ACC112 (cell line): ENCODE data around the gene BRAT1.

Source experiments
- H2AFZ ChIP-seq: fragments of 200-600 bp; sonication (generic); one replicate; pipeline ENCODE4 v1.6.0; 2017; ENCODE audit warnings: antibody characterized with exemption, low read length; ENCODE audit not compliant: unreplicated experiment
- H3K27ac ChIP-seq: fragments of 200-600 bp; sonication (generic); 2 replicates; pipeline ENCODE4 v1.5.1; 2014; ENCODE audit warnings: low read depth, mild to moderate bottlenecking, antibody characterized with exemption, low read length, moderate library complexity
- H3K27me3 ChIP-seq: fragments of 200-600 bp; sonication (generic); 2 replicates; pipeline ENCODE4 v1.6.1; 2014; ENCODE audit warnings: mild to moderate bottlenecking, antibody characterized with exemption, low read length, moderate library complexity, mixed read lengths; ENCODE audit not compliant: insufficient read depth
- H3K36me3 ChIP-seq: fragments of 200-600 bp; sonication (generic); 2 replicates; pipeline ENCODE4 v1.6.1; 2016; ENCODE audit warnings: mild to moderate bottlenecking, antibody characterized with exemption, low read length, moderate library complexity, mixed read lengths; ENCODE audit not compliant: insufficient read depth
- H3K4me1 ChIP-seq: fragments of 200-600 bp; sonication (generic); one replicate; pipeline ENCODE4 v1.6.1; 2016; ENCODE audit warnings: low read length, mixed read lengths; ENCODE audit not compliant: insufficient read depth, unreplicated experiment, control insufficient read depth
- H3K4me3 ChIP-seq: fragments of 200-600 bp; sonication (generic); 2 replicates; pipeline ENCODE4 v1.5.1; 2014; ENCODE audit warnings: mild to moderate bottlenecking, low read depth, low read length
- H3K79me2 ChIP-seq: fragments of 200-600 bp; sonication (generic); one replicate; pipeline ENCODE4 v1.6.0; 2016; ENCODE audit warnings: low read length; ENCODE audit not compliant: control insufficient read depth, unreplicated experiment, insufficient read depth

The BRAT1 gene

DNA sequence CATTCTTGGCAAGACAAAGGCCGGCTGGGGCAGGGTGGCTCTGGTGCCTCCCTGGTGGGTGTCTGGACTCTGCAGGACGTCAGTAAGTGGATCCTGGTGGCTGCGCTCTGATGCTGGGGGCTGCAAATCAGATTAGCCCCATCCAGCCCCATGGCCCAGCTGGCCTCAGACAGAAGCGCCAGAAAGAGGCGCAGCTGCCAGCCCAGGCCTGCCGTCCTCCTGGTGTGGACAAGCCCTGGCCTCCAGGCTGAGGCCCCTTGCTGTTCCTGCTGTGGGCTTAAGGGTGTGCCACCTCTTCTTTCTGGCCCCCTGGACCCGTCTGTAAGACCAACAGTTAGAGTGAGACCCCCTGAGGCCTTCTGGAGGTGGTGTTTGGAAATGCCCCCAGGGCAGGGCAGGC lies 41.6 kb downstream of the BRAT1 start:
- H3K27ac ChIP-seq: no peak overlapping the region
- no peak overlapping the region for H2AFZ ChIP-seq
- no peaks in the 10 kb centered on the region for H3K27me3 ChIP-seq
- no peak overlapping the region for H3K4me3 ChIP-seq
- H3K36me3 ChIP-seq: no peaks in the 10 kb centered on the region
- H3K79me2 ChIP-seq: no peaks in the 10 kb centered on the region
- H3K4me1 ChIP-seq: peaks cover 28% of the 10 kb centered on the region

DNA sequence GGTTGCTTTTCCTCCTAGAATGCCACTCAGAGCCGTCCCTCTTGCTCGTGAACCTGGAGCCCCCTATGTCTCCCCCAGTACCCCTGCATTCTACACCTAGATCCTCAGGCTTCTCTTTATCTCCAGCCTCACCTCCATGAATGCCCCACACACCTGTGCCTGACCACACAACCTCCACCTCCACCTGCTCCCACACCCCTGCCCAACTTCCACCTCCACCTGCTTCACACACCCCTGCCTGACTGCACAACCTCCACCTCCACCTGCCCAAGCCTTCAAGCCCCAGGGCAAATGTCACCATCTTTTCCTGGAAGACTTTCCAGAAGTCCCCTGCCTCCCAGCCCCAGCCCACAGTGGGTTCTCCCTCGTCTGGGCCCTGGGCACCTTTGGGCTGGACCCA lies 42.6 kb downstream of the BRAT1 start:
- Histone ChIP-seq H2AFZ (no peak overlapping the region), H3K4me3 (no peak overlapping the region), H3K79me2 (no peaks in the 10 kb centered on the region), H3K36me3 (no peaks in the 10 kb centered on the region), H3K27me3 (no peaks in the 10 kb centered on the region), H3K27ac (no peak overlapping the region), H3K4me1 (peaks cover 18% of the 10 kb centered on the region)

DNA sequence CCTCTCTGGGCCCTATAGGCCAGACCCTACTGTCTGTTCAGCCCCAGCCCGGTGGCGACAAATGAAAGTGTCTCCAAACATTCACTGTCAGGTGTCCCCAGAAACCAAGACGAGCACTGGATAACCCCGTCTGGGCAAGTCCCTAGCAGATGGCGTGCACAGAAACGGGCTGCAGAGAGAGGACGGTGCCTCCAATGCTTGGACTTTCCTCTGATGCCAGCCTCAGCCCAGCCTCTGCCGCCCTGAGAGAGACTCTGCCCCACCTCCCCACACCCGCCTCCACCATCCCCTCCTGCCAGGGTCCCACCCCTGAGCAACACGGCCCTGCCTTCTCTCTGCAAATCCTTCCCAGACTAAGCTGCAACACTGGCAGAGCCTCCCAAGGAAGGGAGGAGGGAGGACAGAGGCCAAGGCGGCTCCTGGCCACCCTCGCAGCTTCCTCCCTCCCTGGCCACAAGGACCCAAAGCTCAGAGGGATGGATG lies 43.1 kb downstream of the BRAT1 start:
- Histone ChIP-seq H3K79me2 (no peaks in the 10 kb centered on the region), H3K4me1 (peaks cover 13% of the 10 kb centered on the region), H2AFZ (no peak overlapping the region), H3K36me3 (no peaks in the 10 kb centered on the region), H3K27me3 (no peaks in the 10 kb centered on the region), H3K27ac (no peak overlapping the region), H3K4me3 (no peak overlapping the region)

DNA sequence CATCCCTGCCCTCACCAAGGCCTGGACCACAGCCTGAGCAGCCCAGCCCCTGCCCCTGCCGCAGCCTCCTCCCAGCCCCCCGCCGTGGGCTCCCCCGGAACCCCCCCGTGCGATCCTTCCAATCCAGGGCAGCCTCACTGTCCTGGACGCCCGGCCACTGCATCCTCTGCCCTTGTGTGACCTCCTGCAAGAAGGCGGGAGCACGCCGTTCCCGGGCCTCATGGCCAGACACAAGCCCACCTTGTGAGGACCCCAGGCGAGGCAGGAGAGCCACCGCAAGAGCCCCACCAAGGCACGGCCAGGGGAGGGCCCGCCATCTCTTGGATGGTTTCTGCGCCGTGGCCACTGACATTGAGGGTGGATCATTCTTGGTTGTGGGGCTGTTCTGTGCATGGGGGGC lies 43.6 kb downstream of the BRAT1 start:
- H3K36me3 ChIP-seq: no peaks in the 10 kb centered on the region
- H3K4me3 ChIP-seq: no peak overlapping the region
- no peak overlapping the region for H3K27ac ChIP-seq
- H2AFZ ChIP-seq: no peak overlapping the region
- H3K4me1 ChIP-seq: peaks cover 9% of the 10 kb centered on the region
- no peaks in the 10 kb centered on the region for H3K27me3 ChIP-seq
- no peaks in the 10 kb centered on the region for H3K79me2 ChIP-seq

DNA sequence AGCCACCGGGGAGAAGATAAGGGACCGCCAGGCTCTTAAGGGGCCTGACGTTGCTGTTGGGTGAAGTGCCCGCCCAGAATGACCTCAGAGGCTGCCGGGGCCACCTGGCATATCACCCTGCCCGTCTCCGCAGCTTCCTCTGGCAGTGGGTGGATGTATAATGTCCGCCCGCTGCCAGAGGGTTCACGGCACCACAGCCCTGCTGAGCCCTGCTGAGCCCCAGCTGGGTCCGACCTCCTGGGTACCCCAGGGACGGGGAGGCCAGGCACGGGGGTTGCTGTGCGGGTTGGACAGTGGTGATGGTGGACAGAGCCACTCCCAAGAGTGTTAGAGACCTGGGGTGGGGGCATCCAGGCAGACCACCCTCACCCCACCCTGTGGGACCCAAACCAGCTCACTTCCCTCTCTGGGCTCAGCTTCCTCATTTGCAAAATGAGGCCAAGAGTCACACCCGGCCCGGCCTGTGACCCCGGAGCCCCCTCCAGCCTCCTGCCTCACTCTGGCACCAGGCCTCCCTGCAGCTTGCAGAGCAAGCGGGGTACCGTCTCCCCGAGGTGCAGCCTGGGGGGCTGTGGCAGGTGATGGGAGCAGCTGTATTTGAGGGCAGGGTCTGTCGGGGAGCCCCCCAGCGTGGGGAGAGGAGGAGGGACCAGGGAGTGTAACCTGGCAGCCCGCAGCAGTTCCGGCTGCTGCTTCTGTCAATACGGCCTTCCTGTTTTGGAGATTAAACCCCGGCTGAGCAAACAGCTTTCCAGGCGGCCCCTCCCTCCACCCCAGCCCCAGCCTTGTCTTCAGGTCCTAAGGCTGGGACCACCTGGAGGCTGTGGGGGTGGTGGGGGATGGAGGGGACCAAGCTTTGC lies 44.2 kb downstream of the BRAT1 start:
- Histone ChIP-seq H3K79me2 (no peaks in the 10 kb centered on the region), H3K4me1 (peaks cover 3% of the 10 kb centered on the region), H3K27me3 (no peaks in the 10 kb centered on the region), H2AFZ (no peak overlapping the region), H3K27ac (no peak overlapping the region), H3K4me3 (no peak overlapping the region), H3K36me3 (no peaks in the 10 kb centered on the region)

DNA sequence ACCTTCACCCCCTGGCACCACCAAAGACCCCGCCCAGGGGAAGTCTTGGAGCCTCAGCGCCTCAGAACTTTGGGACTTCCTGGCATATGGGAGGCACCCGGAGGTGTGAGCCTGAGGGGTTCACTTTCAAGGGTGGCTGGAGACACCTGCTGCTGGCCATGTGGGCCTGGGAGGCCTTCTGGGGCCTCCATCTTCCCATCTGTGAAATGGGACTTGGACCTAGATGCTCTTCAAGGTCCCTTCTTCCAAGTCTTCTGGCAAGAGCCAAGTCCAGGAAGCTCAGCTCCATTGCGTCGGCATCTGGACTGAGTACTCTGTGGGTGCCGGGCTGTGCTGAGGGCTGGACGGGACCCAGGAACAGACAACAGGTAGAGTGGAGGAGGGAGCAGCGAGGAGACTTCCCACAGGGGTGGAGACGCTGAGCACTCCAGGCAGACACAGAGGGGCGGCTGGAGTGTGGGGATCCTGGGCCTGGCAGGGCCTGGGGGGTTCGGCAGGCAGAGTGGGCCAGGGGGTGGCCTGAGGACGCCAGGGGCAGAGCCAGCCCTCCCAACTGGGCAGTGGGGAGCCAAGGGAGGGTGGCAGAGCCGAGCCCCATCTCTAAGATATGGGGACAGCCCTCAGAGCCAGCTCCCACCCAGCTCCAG lies 45.1 kb downstream of the BRAT1 start:
- no peaks in the 10 kb centered on the region for H3K4me1 ChIP-seq
- H3K27me3 ChIP-seq: no peaks in the 10 kb centered on the region
- H3K36me3 ChIP-seq: no peaks in the 10 kb centered on the region
- no peak overlapping the region for H3K27ac ChIP-seq
- H2AFZ ChIP-seq: no peak overlapping the region
- H3K4me3 ChIP-seq: no peak overlapping the region
- H3K79me2 ChIP-seq: no peaks in the 10 kb centered on the region

DNA sequence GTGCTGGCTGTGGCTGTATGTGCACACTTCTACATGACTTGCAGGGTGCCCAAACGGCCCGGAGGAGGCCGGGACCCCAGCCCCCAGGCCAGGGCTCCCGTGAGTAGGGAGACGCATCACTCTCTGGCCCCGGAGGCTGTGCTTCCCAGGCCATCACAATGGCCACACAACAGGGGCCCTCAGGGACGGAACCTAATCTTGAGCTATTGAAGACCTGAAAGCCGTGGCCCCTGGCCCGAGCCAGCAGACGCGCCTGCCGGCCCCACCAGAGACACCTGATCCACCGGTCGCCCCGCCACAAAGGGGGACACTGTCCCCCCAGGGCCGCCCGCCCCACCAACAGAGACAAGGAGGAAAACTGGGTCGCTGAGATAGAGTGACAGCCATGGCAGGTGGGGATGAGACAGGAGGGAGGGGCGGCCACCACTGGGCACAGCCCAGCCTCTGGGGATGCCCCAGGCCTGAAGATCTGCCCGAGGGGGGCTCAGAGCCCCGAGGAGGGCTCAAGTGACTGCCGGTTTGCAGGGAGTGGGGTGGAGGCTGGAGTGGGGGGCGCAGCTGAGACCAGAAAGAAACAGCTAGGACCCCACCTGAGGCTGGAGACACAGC lies 45.9 kb downstream of the BRAT1 start:
- H2AFZ ChIP-seq: no peak overlapping the region
- no peaks in the 10 kb centered on the region for H3K4me1 ChIP-seq
- H3K27ac ChIP-seq: no peak overlapping the region
- no peaks in the 10 kb centered on the region for H3K79me2 ChIP-seq
- no peaks in the 10 kb centered on the region for H3K36me3 ChIP-seq
- no peak overlapping the region for H3K4me3 ChIP-seq
- H3K27me3 ChIP-seq: no peaks in the 10 kb centered on the region

DNA sequence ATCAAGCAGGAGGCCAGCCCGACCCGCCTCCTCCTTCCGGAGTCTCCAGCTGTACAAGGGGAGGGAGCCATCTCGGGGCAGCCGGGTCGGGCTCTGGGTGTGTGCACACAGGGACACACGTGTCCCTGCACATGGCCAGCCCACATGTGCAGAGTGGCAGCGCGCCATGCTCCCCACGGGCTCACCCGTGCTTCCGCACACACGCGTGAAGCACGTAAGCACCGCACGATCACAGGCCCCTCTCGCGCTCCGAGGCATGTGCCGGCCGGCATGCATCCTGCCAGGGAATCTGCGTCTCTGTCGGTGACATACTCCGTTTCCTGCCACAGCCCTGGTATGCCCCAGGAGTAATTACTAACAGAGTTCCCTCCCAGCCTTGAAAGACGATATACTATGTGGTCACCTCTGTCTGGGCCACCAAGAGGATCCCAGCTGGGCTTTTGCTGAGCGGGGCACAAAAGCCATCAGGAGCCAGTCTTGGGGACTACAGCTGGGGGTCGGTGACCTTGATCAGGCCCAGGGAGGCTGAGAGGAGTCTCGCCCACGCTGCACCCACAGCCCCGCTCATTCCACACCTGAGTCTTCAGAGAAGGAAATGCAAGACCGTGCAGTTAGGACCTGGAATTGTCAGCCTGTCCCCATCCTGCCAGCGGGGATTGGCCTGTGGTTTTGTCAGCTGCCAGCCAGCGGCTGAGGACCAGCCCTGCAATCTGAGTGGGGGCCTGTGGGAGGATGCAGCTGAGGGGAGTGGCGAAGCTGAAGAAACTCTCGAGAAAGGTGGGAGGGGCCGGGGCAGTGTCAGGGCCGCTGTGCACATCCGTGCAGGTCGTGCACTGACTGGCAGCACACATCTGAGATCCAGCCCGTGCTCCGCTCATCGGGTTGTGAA lies 46.8 kb downstream of the BRAT1 start:
- no peaks in the 10 kb centered on the region for H3K27me3 ChIP-seq
- H3K27ac ChIP-seq: no peak overlapping the region
- H2AFZ ChIP-seq: no peak overlapping the region
- H3K4me3 ChIP-seq: no peak overlapping the region
- H3K36me3 ChIP-seq: no peaks in the 10 kb centered on the region
- H3K4me1 ChIP-seq: no peaks in the 10 kb centered on the region
- no peaks in the 10 kb centered on the region for H3K79me2 ChIP-seq

DNA sequence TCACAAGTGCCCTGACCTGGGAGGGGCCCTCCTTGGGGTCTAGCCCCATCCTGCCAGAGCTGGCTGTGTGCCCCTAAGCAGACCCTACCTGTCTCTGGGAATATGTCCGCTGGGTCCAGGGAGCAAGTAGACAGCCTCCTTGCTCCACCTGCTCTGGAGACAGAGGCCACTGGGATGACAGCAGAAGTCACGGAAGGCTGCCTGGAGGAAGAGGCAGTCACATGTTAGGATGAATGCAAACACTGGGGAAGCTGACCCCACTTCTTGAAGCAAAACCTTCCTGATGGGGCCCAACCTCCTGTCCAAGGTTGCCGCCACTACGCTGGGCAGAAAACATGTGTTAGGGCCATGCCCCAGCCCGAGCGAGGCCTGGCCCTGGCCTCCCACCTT lies 47.4 kb downstream of the BRAT1 start:
- H2AFZ ChIP-seq: no peak overlapping the region
- H3K36me3 ChIP-seq: no peaks in the 10 kb centered on the region
- no peaks in the 10 kb centered on the region for H3K27me3 ChIP-seq
- peaks cover 6% of the 10 kb centered on the region for H3K4me1 ChIP-seq
- H3K79me2 ChIP-seq: no peaks in the 10 kb centered on the region
- no peak overlapping the region for H3K27ac ChIP-seq
- no peak overlapping the region for H3K4me3 ChIP-seq

DNA sequence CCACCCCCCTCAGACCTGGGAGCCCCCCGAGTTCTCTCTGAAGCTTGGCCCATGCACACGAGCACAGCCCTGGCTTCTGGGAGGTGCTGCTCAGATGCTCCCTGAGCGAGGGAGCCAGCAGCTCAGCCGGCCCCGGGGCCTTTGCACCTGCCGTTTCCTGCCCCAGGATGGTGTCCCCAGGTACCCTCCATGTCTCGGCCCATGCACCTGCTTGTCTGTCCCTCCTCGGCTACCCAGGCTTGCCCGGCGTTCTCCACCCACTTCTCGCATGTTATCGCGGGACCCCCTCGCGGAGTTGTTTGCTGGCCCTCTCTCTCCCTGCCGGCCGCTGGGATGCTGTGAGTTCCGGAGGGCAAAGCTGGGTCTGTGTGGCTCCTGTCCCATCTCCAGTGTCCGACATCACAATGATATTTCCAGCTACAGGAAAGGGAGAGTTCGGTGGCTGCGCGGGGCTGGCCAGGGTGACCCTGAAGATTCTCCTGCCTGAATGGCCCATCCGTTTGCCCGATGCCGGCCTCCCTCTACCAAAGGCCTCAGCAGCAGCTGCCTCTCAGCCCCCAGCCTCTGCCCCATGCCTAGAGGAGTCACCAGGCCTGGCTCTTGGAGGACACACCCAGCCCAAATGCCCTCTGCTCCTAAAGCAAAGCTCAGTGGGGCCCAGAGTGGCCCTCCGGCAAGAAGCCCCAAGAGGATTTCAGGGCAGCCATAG lies 48.0 kb downstream of the BRAT1 start:
- no peaks in the 10 kb centered on the region for H3K27me3 ChIP-seq

More for the DNA sequence above, 48.0 kb downstream of the BRAT1 start:
- Histone ChIP-seq H3K4me1 (peaks cover 8% of the 10 kb centered on the region), H3K4me3 (no peak overlapping the region), H2AFZ (no peak overlapping the region), H3K27ac (no peak overlapping the region), H3K36me3 (no peaks in the 10 kb centered on the region), H3K79me2 (no peaks in the 10 kb centered on the region)
